Caco-2 (cell line): ENCODE data around the gene OSBPL6. TPM values are rescaled to one million over a fixed set of nuclear protein-coding genes. Genes with fewer than 3 reads are reported as not detected.

ENCODE experiments used
- BruUV-seq: library from RNA; stranded (reverse); fragments of 400-500 nt; replicated peaks from 2 replicates; lab custom pipeline; 2021; lab: Mats Ljungman, UMichigan
- CTCF ChIA-PET: fragments of 300-600 bp; sonication (Branson Sonifier 250); formaldehyde crosslinking; loops from one replicate; lab custom pipeline; 2022; ENCODE audit warnings: antibody characterized with exemption; lab: Charles Lee
- POLR2A ChIA-PET: fragments of 300-600 bp; sonication (Branson Sonifier 250); formaldehyde crosslinking; loops from one replicate; lab custom pipeline; 2022; ENCODE audit warnings: antibody characterized with exemption; lab: Charles Lee
- DNase-seq, 2 experiments: peaks; one replicate each; pipeline versions ENCODE4 v3.0.0 to v3.0.0-alpha.2; 2020 to 2022
- H3K27me3 ChIP-seq: replicated peaks from 2 replicates; pipeline ENCODE4 v1.6.0; 2011; ENCODE audit warnings: low read length; ENCODE audit not compliant: control insufficient read depth, insufficient read depth
- H3K36me3 ChIP-seq: 2 replicates; pipeline ENCODE4 v1.5.1; 2011; ENCODE audit warnings: low read length; ENCODE audit not compliant: control insufficient read depth, insufficient read depth
- H3K4me1 ChIP-seq: fragments of 250-450 bp; sonication (Bioruptor Pico); 2 replicates; pipeline ENCODE4 v1.5.1; 2020; ENCODE audit warnings: mild to moderate bottlenecking
- H3K4me3 ChIP-seq: 2 replicates; pipeline ENCODE4 v1.5.1; 2011; ENCODE audit warnings: low read depth, mild to moderate bottlenecking, control low read depth, low read length
- H3K9me3 ChIP-seq: fragments of 250-450 bp; sonication (Bioruptor Pico); 2 replicates; pipeline ENCODE4 v1.5.1; 2020; ENCODE audit warnings: mild to moderate bottlenecking, moderate library complexity
- H3K27ac Mint-ChIP-seq: one replicate; pipeline ENCODE4 v1.8.0; 2022; ENCODE audit warnings: mixed read lengths; ENCODE audit not compliant: unreplicated experiment
- H3K27me3 Mint-ChIP-seq: one replicate; pipeline ENCODE4 v1.8.0; 2022; ENCODE audit warnings: mixed read lengths; ENCODE audit not compliant: insufficient read depth, unreplicated experiment
- H3K36me3 Mint-ChIP-seq: one replicate; pipeline ENCODE4 v1.8.0; 2022; ENCODE audit warnings: mild to moderate bottlenecking, mixed read lengths; ENCODE audit not compliant: insufficient read depth, unreplicated experiment
- H3K4me1 Mint-ChIP-seq: one replicate; pipeline ENCODE4 v1.8.0; 2022; ENCODE audit warnings: low read depth, mixed read lengths; ENCODE audit not compliant: unreplicated experiment
- H3K4me3 Mint-ChIP-seq: one replicate; pipeline ENCODE4 v1.8.0; 2022; ENCODE audit warnings: mild to moderate bottlenecking, moderate library complexity, mixed read lengths; ENCODE audit not compliant: unreplicated experiment
- H3K9me3 Mint-ChIP-seq: one replicate; pipeline ENCODE4 v1.8.0; 2022; ENCODE audit warnings: mixed read lengths; ENCODE audit not compliant: unreplicated experiment
- intact Hi-C: fragments of 100-400 bp; cut with micrococcal nuclease; formaldehyde crosslinking; loops from one replicate; pipeline ENCODE4 v1.10.0; 2022; ENCODE audit not compliant: unreplicated experiment
- total RNA-seq: library from RNA; stranded (reverse); gene quantifications from 2 replicates; pipeline ENCODE4 v1.2.3, GENCODE V29; 2022
- TF ChIP-seq, protein P1 (sequence below), 2 experiments: fragments of 200-600 bp in 1 of 2; IDR thresholded peaks; 1 replicate in 1 of 2; 2 replicates in 1 of 2; pipeline versions ENCODE4 v1.5.1 to v1.8.0; 2011 to 2022; ENCODE audit warnings: antibody characterized with exemption in 1 of 2, control low read depth in 1 of 2, inconsistent platforms in 1 of 2, low read depth in 1 of 2, low read length in 1 of 2, mild to moderate bottlenecking in 1 of 2, moderate library complexity in 1 of 2; ENCODE audit not compliant: insufficient read depth in 1 of 2, severe bottlenecking in 1 of 2, unreplicated experiment in 1 of 2

OSBPL6 gene
- total RNA-seq, 1 experiment from 2014 or later = 1.5 TPM

DNA sequence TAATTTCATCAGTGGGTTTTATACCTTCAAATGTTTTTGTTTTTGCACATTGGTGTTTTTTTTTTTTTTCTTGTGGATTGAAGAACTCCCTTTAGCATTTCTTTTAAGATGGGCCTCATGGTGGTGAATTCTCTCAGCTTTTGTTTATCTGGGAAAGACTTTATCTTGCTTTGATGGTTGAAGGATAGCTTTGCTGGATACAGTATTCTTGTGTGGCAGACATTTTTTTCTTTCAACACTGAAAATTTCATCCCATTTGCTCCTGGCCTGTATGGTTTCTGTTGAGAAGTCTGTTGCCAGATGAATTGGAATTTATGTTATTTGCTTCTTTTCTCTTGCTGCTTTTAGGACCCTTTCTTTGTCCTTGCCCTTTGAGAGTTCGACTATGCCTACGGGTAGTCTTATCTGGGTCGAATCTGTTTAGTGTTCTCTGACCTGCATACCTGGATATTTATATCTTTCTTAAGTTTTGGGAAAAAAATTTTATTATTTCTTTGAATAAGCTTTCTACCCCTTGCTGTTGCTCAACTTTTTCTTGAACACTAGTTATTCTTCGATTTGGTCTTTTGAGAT lies 231.0 kb downstream of the OSBPL6 start:
- TF ChIP-seq, protein P1, sequence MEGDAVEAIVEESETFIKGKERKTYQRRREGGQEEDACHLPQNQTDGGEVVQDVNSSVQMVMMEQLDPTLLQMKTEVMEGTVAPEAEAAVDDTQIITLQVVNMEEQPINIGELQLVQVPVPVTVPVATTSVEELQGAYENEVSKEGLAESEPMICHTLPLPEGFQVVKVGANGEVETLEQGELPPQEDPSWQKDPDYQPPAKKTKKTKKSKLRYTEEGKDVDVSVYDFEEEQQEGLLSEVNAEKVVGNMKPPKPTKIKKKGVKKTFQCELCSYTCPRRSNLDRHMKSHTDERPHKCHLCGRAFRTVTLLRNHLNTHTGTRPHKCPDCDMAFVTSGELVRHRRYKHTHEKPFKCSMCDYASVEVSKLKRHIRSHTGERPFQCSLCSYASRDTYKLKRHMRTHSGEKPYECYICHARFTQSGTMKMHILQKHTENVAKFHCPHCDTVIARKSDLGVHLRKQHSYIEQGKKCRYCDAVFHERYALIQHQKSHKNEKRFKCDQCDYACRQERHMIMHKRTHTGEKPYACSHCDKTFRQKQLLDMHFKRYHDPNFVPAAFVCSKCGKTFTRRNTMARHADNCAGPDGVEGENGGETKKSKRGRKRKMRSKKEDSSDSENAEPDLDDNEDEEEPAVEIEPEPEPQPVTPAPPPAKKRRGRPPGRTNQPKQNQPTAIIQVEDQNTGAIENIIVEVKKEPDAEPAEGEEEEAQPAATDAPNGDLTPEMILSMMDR (IDR thresholded peaks at IDR 0.05; ENCODE audit: insufficient read depth in 1 of 2, low read depth in 1 of 2, low read length in 1 of 2, severe bottlenecking in 1 of 2, unreplicated experiment in 1 of 2) = no peak
- no peak overlapping the region for H3K4me3 ChIP-seq
- no peak for DNase-seq
- intact Hi-C loops = no loop called here
- no peaks in the 10 kb centered on the region for H3K4me1 Mint-ChIP-seq
- H3K27me3 ChIP-seq = no peaks in the 10 kb centered on the region
- CTCF ChIA-PET = no interaction called here
- BruUV-seq = no TSS peak
- H3K36me3 Mint-ChIP-seq = peaks cover 6% of the 10 kb centered on the region
- no peak overlapping the region for H3K4me3 Mint-ChIP-seq
- no peaks in the 10 kb centered on the region for H3K9me3 ChIP-seq
- H3K36me3 ChIP-seq = no peaks in the 10 kb centered on the region; the same call in 1 of the 2 replicates
- H3K9me3 Mint-ChIP-seq = no peaks in the 10 kb centered on the region
- H3K27ac Mint-ChIP-seq = no peak overlapping the region
- no peaks in the 10 kb centered on the region for H3K4me1 ChIP-seq
- POLR2A ChIA-PET = interaction anchor here (0.5 kb wide), 1 partner anchor 114 kb away, joined by 4 read pairs; no protein-coding TSS in a partner anchor
- no peaks in the 10 kb centered on the region for H3K27me3 Mint-ChIP-seq

DNA sequence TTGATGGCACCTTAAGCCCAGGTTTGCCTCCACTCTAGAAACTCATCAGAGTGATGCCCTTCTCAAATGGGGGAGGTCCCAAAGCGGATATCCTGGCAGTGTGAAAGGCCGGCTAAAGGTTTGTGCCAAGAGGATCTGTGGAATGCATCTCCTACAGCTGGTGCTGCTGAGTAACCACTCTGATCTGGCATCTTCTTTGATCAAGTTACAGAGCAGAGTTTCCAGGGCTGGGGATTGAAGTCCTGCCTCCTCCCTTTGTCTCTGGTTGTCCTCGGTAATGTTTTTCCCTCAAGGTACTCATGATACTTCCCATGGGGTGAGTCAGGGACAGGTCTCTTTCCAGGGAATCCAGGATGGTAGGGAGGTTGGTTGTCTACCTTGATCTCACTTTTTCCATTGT lies 232.1 kb downstream of the OSBPL6 start:
- Mint-ChIP-seq H3K4me3 (no peak overlapping the region), H3K36me3 (peaks cover 13% of the 10 kb centered on the region), H3K27me3 (no peaks in the 10 kb centered on the region), H3K27ac (no peak overlapping the region), H3K9me3 (no peaks in the 10 kb centered on the region), H3K4me1 (no peaks in the 10 kb centered on the region)
- Histone ChIP-seq H3K4me1 (no peaks in the 10 kb centered on the region), H3K9me3 (no peaks in the 10 kb centered on the region), H3K36me3 (no peaks in the 10 kb centered on the region; the same call in 1 of the 2 replicates), H3K27me3 (no peaks in the 10 kb centered on the region), H3K4me3 (no peak overlapping the region)
- no TSS peak for BruUV-seq
- ChIA-PET POLR2A (no interaction called here), CTCF (no interaction called here)
- intact Hi-C loops = no loop called here
- DNase-seq = no peak
- TF ChIP-seq, protein P1 (IDR thresholded peaks at IDR 0.05; ENCODE audit: insufficient read depth in 1 of 2, low read depth in 1 of 2, low read length in 1 of 2, severe bottlenecking in 1 of 2, unreplicated experiment in 1 of 2) = no peak

- TF ChIP-seq, protein P1 (IDR thresholded peaks at IDR 0.05; ENCODE audit: insufficient read depth in 1 of 2, low read depth in 1 of 2, low read length in 1 of 2, severe bottlenecking in 1 of 2, unreplicated experiment in 1 of 2) = no peak
- H3K4me3 ChIP-seq = no peak overlapping the region
- Mint-ChIP-seq H3K4me3 (no peak overlapping the region), H3K36me3 (peaks cover 24% of the 10 kb centered on the region), H3K4me1 (no peaks in the 10 kb centered on the region), H3K27ac (no peak overlapping the region), H3K9me3 (no peaks in the 10 kb centered on the region), H3K27me3 (no peaks in the 10 kb centered on the region)
- DNase-seq = no peak
- BruUV-seq = no TSS peak
- POLR2A ChIA-PET = no interaction called here
- no peaks in the 10 kb centered on the region for H3K4me1 ChIP-seq
- H3K9me3 ChIP-seq = no peaks in the 10 kb centered on the region
- no peaks in the 10 kb centered on the region; the same call in 1 of the 2 replicates for H3K36me3 ChIP-seq
- no peaks in the 10 kb centered on the region for H3K27me3 ChIP-seq
- intact Hi-C loops = no loop called here
- CTCF ChIA-PET = no interaction called here
Observed at GRCh38 chr2:178427458-178427857, 233.1 kb downstream of the OSBPL6 start.
